Lung (tissue), 13 donors: ENCODE results near the gene PRR3. TPM values are rescaled to one million over a fixed set of nuclear protein-coding genes. Genes with fewer than 3 reads are reported as not detected.
A peak's percentile ranks its signal among the peaks of the same experiment; 100 is the strongest.

Experiments
- ATAC-seq: fragments of 200-7000 bp; cut with Tn5 transposase; one replicate; pipeline ENCODE4 v1.9.1; 2020; ENCODE audit warnings: moderate number of reproducible peaks; ENCODE audit not compliant: insufficient read depth, low FRiP score
- DNase-seq, 3 donors: peaks; one replicate each; pipeline ENCODE4 v3.0.0-alpha.2; 2013 to 2017
- H3K27ac ChIP-seq, 2 donors: one replicate each; pipeline ENCODE4 v1.5.1; 2013; ENCODE audit warnings: mild to moderate bottlenecking in 2 of 2, moderate library complexity in 2 of 2, control low read depth in 1 of 2, inconsistent platforms in 1 of 2, low read depth in 1 of 2, low read length in 1 of 2
- H3K27me3 ChIP-seq, 3 donors: one replicate each; pipeline ENCODE4 v1.5.1; 2013; ENCODE audit warnings: low read length in 2 of 3; ENCODE audit not compliant: control insufficient read depth in 3 of 3, insufficient read depth in 3 of 3
- H3K36me3 ChIP-seq, 4 donors: one replicate each; pipeline ENCODE4 v1.5.1; 2013; ENCODE audit warnings: low read length in 4 of 4, mild to moderate bottlenecking in 1 of 4, moderate library complexity in 1 of 4; ENCODE audit not compliant: control insufficient read depth in 4 of 4, insufficient read depth in 4 of 4
- H3K4me1 ChIP-seq, 5 donors: one replicate each; pipeline ENCODE4 v1.5.1; 2013; ENCODE audit warnings: low read length in 5 of 5, mild to moderate bottlenecking in 2 of 5, moderate library complexity in 1 of 5; ENCODE audit not compliant: control insufficient read depth in 5 of 5, insufficient read depth in 5 of 5
- H3K4me3 ChIP-seq: one replicate; pipeline ENCODE4 v1.5.1; 2013; ENCODE audit warnings: mild to moderate bottlenecking, control low read depth, moderate library complexity
- H3K9ac ChIP-seq, 2 donors: one replicate each; pipeline ENCODE4 v1.5.1; 2013; ENCODE audit warnings: low read length in 2 of 2, control low read depth in 1 of 2; ENCODE audit not compliant: insufficient read depth in 1 of 2
- H3K9me3 ChIP-seq, 4 donors: one replicate each; pipeline ENCODE4 v1.5.1; 2013; ENCODE audit warnings: low read length in 3 of 4, mild to moderate bottlenecking in 1 of 4, moderate library complexity in 1 of 4; ENCODE audit not compliant: control insufficient read depth in 4 of 4, insufficient read depth in 3 of 4
- WGBS, 2 donors: extraction: QIAGEN DNeasy Blood & Tissue Kit; methylation state at CpG; one replicate each; pipeline ENCODE4 v1.1.7; 2013; 5-methylcytosine and 5-hydroxymethylcytosine counted together
- polyA plus RNA-seq, 2 donors: library from polyadenylated mRNA; stranded (reverse); fragments of 200-250 nt; gene quantifications; one replicate each; pipeline ENCODE4 v1.2.1, GENCODE V29; 2013
- small RNA-seq: library from RNA; depleted of rRNA; stranded (forward); fragments of <200 nt; gene quantifications from one replicate; pipeline ENCODE3, GENCODE V24; 2014; ENCODE audit warnings: low replicate concordance
- total RNA-seq, 2 donors: library from RNA; depleted of rRNA in 1 of 2; stranded (reverse); fragments of >200 nt in 1 of 2; gene quantifications; one replicate each; pipeline ENCODE4 v1.2.1, GENCODE V29; 2014 to 2021
- TF ChIP-seq, protein P1 (sequence below): IDR thresholded peaks from 2 replicates; pipeline ENCODE4 v1.5.1; 2012; ENCODE audit warnings: mild to moderate bottlenecking; ENCODE audit errors: control extremely low read depth, extremely low read depth
- donor health status: control.
- donor health status: control.
- donor health status: Bipolar disorder and iron deficiency.
- donor health status: healthy.
- donor health status: DM: yes; HTN: yes; CAD: no.

PRR3 gene
- total and polyA plus RNA-seq, 4 donors = 8.4 to 11.5 (median 9.8) TPM

DNA sequence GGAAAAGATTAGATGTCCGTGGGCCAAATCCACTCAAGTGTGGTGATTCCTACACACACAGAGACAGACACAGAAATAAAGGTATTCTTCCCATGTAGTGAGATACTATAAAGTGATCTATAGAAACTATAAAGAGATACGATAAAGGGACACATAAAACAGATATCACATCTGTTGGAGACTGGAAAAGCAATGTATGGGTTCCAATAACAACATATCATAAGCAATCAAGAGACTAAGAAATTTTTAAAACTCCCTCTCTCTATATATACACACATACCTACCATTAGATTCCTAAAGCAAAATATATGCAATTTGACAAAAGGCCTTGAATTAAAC, 54.7 kb downstream of the PRR3 start:
- H3K27me3 ChIP-seq = no peaks in the 10 kb centered on the region
- peaks cover 0 to 32% (median 20%) of the 10 kb centered on the region in 5 donors for H3K4me1 ChIP-seq
- H3K9ac ChIP-seq = peak overlapping the region in 1 of 2 donors; percentile 11
- H3K27ac ChIP-seq = no peak overlapping the region
- TF ChIP-seq, protein P1, sequence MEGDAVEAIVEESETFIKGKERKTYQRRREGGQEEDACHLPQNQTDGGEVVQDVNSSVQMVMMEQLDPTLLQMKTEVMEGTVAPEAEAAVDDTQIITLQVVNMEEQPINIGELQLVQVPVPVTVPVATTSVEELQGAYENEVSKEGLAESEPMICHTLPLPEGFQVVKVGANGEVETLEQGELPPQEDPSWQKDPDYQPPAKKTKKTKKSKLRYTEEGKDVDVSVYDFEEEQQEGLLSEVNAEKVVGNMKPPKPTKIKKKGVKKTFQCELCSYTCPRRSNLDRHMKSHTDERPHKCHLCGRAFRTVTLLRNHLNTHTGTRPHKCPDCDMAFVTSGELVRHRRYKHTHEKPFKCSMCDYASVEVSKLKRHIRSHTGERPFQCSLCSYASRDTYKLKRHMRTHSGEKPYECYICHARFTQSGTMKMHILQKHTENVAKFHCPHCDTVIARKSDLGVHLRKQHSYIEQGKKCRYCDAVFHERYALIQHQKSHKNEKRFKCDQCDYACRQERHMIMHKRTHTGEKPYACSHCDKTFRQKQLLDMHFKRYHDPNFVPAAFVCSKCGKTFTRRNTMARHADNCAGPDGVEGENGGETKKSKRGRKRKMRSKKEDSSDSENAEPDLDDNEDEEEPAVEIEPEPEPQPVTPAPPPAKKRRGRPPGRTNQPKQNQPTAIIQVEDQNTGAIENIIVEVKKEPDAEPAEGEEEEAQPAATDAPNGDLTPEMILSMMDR = no peak
- no peak overlapping the region for H3K4me3 ChIP-seq
- no peaks in the 10 kb centered on the region for H3K9me3 ChIP-seq
- ATAC-seq = no peak
- no peak for DNase-seq
- peaks cover 18 to 38% (median 27%) of the 10 kb centered on the region in 4 donors for H3K36me3 ChIP-seq
- WGBS, 2 donors = 77 to 93% methylated on average over 2 of the region's 2 CpGs

DNA sequence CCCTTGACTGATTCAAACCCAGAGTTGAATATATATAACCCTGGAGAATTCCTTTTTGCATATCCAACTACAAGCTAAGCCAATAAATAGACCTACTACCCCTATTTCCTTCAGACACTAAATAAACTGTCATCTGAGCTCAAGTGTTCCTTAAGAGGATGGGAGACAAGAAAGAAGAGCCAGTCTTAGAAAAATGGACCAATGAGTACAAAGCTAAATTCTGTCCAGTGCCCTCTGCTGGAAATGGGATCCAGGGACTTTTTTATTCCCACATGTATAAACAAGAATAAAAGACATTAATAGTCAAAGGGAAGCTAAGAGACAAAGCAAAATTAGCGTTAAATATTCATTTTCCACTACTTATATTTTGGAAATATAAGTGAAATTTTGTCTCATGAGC, 55.1 kb downstream of the PRR3 start:
- Histone ChIP-seq H3K27me3 (no peaks in the 10 kb centered on the region), H3K9ac (peak overlapping the region in 1 of 2 donors; percentile 8), H3K4me3 (no peak overlapping the region), H3K4me1 (peaks cover 0 to 32% (median 20%) of the 10 kb centered on the region in 5 donors), H3K36me3 (peaks cover 18 to 37% (median 27%) of the 10 kb centered on the region in 4 donors), H3K27ac (no peak overlapping the region), H3K9me3 (no peaks in the 10 kb centered on the region)
- WGBS, 2 donors = 51 to 76% methylated on average over 1 of the region's 1 CpG
- TF ChIP-seq, protein P1 = no peak
- ATAC-seq (no peak), DNase-seq (peak in 2 of 3 donors; percentile 43 to 49)

DNA sequence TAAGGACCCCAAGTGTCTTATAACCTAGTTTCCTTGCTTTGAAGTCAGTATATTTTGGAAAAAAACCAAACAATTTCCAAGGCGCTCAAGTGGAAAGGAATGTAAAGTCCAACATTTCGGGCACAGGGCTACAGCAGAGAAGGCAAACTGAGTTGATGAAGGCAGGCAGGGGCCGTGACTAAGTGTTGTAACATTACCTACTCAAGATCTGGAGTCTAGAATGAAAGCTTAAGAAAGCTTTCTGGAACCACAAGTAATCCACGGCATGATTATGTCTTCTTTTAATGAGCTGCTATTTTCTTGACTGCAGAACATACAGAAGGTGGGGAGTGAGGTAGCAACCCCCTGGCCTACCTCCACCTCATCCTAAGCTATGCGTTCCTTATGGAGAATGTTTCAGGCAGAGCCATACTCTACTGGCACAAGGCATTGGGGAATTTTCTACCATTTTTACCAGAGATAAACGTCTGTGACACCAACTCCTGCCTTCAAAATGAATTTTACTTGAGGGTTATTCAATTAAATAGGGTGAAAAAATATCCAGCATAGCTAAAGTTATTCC, 55.7 kb downstream of the PRR3 start:
- H3K9ac ChIP-seq = no peak overlapping the region
- ATAC-seq (no peak), DNase-seq (peak in 2 of 3 donors; percentile 47 to 58)
- WGBS, 2 donors = 41 to 67% methylated on average over 6 of the region's 6 CpGs
- peaks cover 16 to 33% (median 25%) of the 10 kb centered on the region in 4 donors for H3K36me3 ChIP-seq
- H3K9me3 ChIP-seq = no peaks in the 10 kb centered on the region
- H3K27ac ChIP-seq = peak overlapping the region in 1 of 2 donors; percentile 26
- TF ChIP-seq, protein P1 = no peak
- no peak overlapping the region for H3K4me3 ChIP-seq
- peaks cover 0 to 32% (median 20%) of the 10 kb centered on the region in 5 donors for H3K4me1 ChIP-seq
- H3K27me3 ChIP-seq = no peaks in the 10 kb centered on the region

Small RNA genes within 50 kb of the gene (small RNA-seq; reads per million reads assigned to genes)
- gene MIR877 = 1.8 reads per million, percentile 90 among the genes with 10 or more reads in this experiment

Other genes starting within 250 kb of the PRR3 start
- 10 to 100 TPM; 11.7 to 14.2 TPM for gene TRIM39, start 230.4 kb upstream of the PRR3 start, total RNA-seq
- 10 to 100 TPM in 1 of 2 donors, 1 to 10 TPM in 1; 9.4 to 10.9 TPM for gene TRIM39, start 230.4 kb upstream of the PRR3 start, polyA plus RNA-seq
- gene RPP21, start 212.1 kb upstream of the PRR3 start, total RNA-seq = 10 to 100 TPM; 13.3 to 37.6 TPM
- 100 to 1,000 TPM in 1 of 2 donors, 10 to 100 TPM in 1; 60.1 to 141 TPM for gene RPP21, start 212.1 kb upstream of the PRR3 start, polyA plus RNA-seq
- gene HLA-E, start 67.8 kb upstream of the PRR3 start, total RNA-seq = 100 to 1,000 TPM; 502 to 611 TPM
- 1,000 to 10,000 TPM in 1 of 2 donors, 100 to 1,000 TPM in 1; 618 to 1,209 TPM for gene HLA-E, start 67.8 kb upstream of the PRR3 start, polyA plus RNA-seq
- gene GNL1, start 806 bp upstream of the PRR3 start, total RNA-seq = 10 to 100 TPM; 42.0 to 67.3 TPM
- 10 to 100 TPM; 41.0 to 68.5 TPM for gene GNL1, start 806 bp upstream of the PRR3 start, polyA plus RNA-seq
- gene ABCF1, start 14.1 kb downstream of the PRR3 start, total RNA-seq = 10 to 100 TPM; 28.8 to 55.4 TPM
- 10 to 100 TPM; 25.8 to 43.5 TPM for gene ABCF1, start 14.1 kb downstream of the PRR3 start, polyA plus RNA-seq
- gene PPP1R10, start 59.9 kb downstream of the PRR3 start, total RNA-seq = 10 to 100 TPM; 36.9 to 73.4 TPM
- gene PPP1R10, start 59.9 kb downstream of the PRR3 start, polyA plus RNA-seq = 10 to 100 TPM; 21.5 to 22.1 TPM
- gene MRPS18B, start 60.5 kb downstream of the PRR3 start, total RNA-seq = 10 to 100 TPM; 24.9 to 57.2 TPM
- 10 to 100 TPM; 50.1 to 81.5 TPM for gene MRPS18B, start 60.5 kb downstream of the PRR3 start, polyA plus RNA-seq
- 10 to 100 TPM; 10.1 to 13.3 TPM for gene ATAT1, start 69.6 kb downstream of the PRR3 start, total RNA-seq
- 1 to 10 TPM; 5.5 to 5.6 TPM for gene ATAT1, start 69.6 kb downstream of the PRR3 start, polyA plus RNA-seq
- 10 to 100 TPM in 1 of 2 donors, 1 to 10 TPM in 1; 5.1 to 17.4 TPM for gene C6orf136, start 89.8 kb downstream of the PRR3 start, total RNA-seq
- 10 to 100 TPM in 1 of 2 donors, 1 to 10 TPM in 1; 9.2 to 26.0 TPM for gene C6orf136, start 89.8 kb downstream of the PRR3 start, polyA plus RNA-seq
- 10 to 100 TPM; 28.7 to 31.7 TPM for gene DHX16, start 115.7 kb downstream of the PRR3 start, total RNA-seq
- gene DHX16, start 115.7 kb downstream of the PRR3 start, polyA plus RNA-seq = 10 to 100 TPM; 23.4 to 31.4 TPM
- gene PPP1R18, start 129.3 kb downstream of the PRR3 start, total RNA-seq = 10 to 100 TPM; 28.2 to 63.9 TPM
- gene PPP1R18, start 129.3 kb downstream of the PRR3 start, polyA plus RNA-seq = 100 to 1,000 TPM in 1 of 2 donors, 10 to 100 TPM in 1; 69.3 to 155 TPM
- 10 to 100 TPM in 1 of 2 donors, 1 to 10 TPM in 1; 5.1 to 15.9 TPM for gene NRM, start 133.7 kb downstream of the PRR3 start, total RNA-seq
- 10 to 100 TPM; 16.0 to 18.7 TPM for gene NRM, start 133.7 kb downstream of the PRR3 start, polyA plus RNA-seq
- gene MDC1, start 160.0 kb downstream of the PRR3 start, total RNA-seq = 10 to 100 TPM; 13.7 to 34.0 TPM
- 10 to 100 TPM in 1 of 2 donors, 1 to 10 TPM in 1; 9.9 to 11.0 TPM for gene MDC1, start 160.0 kb downstream of the PRR3 start, polyA plus RNA-seq
- 100 to 1,000 TPM; 292 to 403 TPM for gene TUBB, start 163.1 kb downstream of the PRR3 start, total RNA-seq
- 100 to 1,000 TPM; 171 to 303 TPM for gene TUBB, start 163.1 kb downstream of the PRR3 start, polyA plus RNA-seq
- gene FLOT1, start 185.4 kb downstream of the PRR3 start, total RNA-seq = 100 to 1,000 TPM in 1 of 2 donors, 10 to 100 TPM in 1; 88.0 to 171 TPM
- 100 to 1,000 TPM; 205 to 474 TPM for gene FLOT1, start 185.4 kb downstream of the PRR3 start, polyA plus RNA-seq
- gene IER3, start 187.3 kb downstream of the PRR3 start, total RNA-seq = 10 to 100 TPM; 16.7 to 37.4 TPM
- 100 to 1,000 TPM in 1 of 2 donors, 10 to 100 TPM in 1; 97.9 to 302 TPM for gene IER3, start 187.3 kb downstream of the PRR3 start, polyA plus RNA-seq